Natural killer cell (primary cell): Measurements from ENCODE around the gene ZBTB5. TPM values are rescaled to one million over a fixed set of nuclear protein-coding genes. Genes with fewer than 3 reads are reported as not detected.
"Not testable (repeated sequence)": the region's sequence is repeated elsewhere in the genome, so short reads cannot be mapped to it uniquely, and the experiment has no call there.

Experiments used
- ATAC-seq, 3 donors: fragments of 150-1000 bp in 2 of 3; fragments of 200-7000 bp in 1 of 3; cut with Tn5 transposase; 1 replicate in 1 of 3; 2 replicates in 2 of 3; pipeline ENCODE4 v1.10.0; 2021; ENCODE audit warnings: mild to moderate bottlenecking in 2 of 3, moderate library complexity in 2 of 3
- DNase-seq, 2 donors: peaks; one replicate each; pipeline versions ENCODE4 v3.0.0 to v3.0.0-alpha.2; 2013 to 2021; ENCODE audit warnings: mixed read lengths in 1 of 2
- H3K27ac ChIP-seq: one replicate; pipeline ENCODE4 v1.5.1; 2013; ENCODE audit warnings: mild to moderate bottlenecking, low read length
- H3K27me3 ChIP-seq: one replicate; pipeline ENCODE4 v1.6.1; 2013; ENCODE audit warnings: low read length; ENCODE audit not compliant: control insufficient read depth, insufficient read depth
- H3K36me3 ChIP-seq: one replicate; pipeline ENCODE4 v1.6.1; 2013; ENCODE audit warnings: low read length; ENCODE audit not compliant: control insufficient read depth, insufficient read depth
- H3K4me1 ChIP-seq: one replicate; pipeline ENCODE4 v1.6.1; 2013; ENCODE audit warnings: low read length; ENCODE audit not compliant: control insufficient read depth, insufficient read depth
- H3K4me3 ChIP-seq: one replicate; pipeline ENCODE4 v1.5.1; 2013; ENCODE audit warnings: low read length
- H3K9me3 ChIP-seq: one replicate; pipeline ENCODE4 v1.6.1; 2013; ENCODE audit warnings: low read length; ENCODE audit not compliant: control insufficient read depth, insufficient read depth
- H3K27ac Mint-ChIP-seq, 2 donors: one replicate each; pipeline ENCODE4 v1.8.0; 2022; ENCODE audit warnings: mild to moderate bottlenecking in 2 of 2, mixed read lengths in 2 of 2, moderate library complexity in 1 of 2
- H3K27me3 Mint-ChIP-seq, 2 donors: one replicate each; pipeline ENCODE4 v1.8.0; 2022; ENCODE audit warnings: low read depth in 2 of 2, mixed read lengths in 2 of 2
- H3K36me3 Mint-ChIP-seq: one replicate; pipeline ENCODE4 v1.8.0; 2022; ENCODE audit warnings: mixed read lengths
- H3K4me1 Mint-ChIP-seq, 2 donors: one replicate each; pipeline ENCODE4 v1.8.0; 2022; ENCODE audit warnings: mixed read lengths in 2 of 2
- H3K4me3 Mint-ChIP-seq: one replicate; pipeline ENCODE4 v1.8.0; 2022; ENCODE audit warnings: mild to moderate bottlenecking, moderate library complexity, mixed read lengths
- H3K9me3 Mint-ChIP-seq, 2 donors: one replicate each; pipeline ENCODE4 v1.8.0; 2022; ENCODE audit warnings: mixed read lengths in 2 of 2
- WGBS: methylation state at CpG from one replicate; pipeline ENCODE4 v1.1.7; 2013; ENCODE audit warnings: missing lambda C conversion rate; ENCODE audit not compliant: insufficient coverage; 5-methylcytosine and 5-hydroxymethylcytosine counted together
- intact Hi-C: fragments of 100-400 bp; cut with micrococcal nuclease; formaldehyde crosslinking; loops from one replicate; pipeline ENCODE4 v1.14.2; 2022
- total RNA-seq, 4 donors: library from RNA; stranded (reverse); fragments of 120-200 nt in 1 of 4; gene quantifications; one replicate each; pipeline versions ENCODE4 v1.2.3 to v1.2.4, GENCODE V29; 2013 to 2022
- TF ChIP-seq, protein P1 (sequence below): fragments of 200-600 bp; IDR thresholded peaks from one replicate; pipeline ENCODE4 v1.8.0; 2022; ENCODE audit warnings: antibody characterized with exemption

Gene ZBTB5
- total RNA-seq, 3 donors from 2014 or later (not counting 1 experiment from before 2014, with no cell fraction given): 12.6 to 14.2 (median 13.3) TPM

DNA sequence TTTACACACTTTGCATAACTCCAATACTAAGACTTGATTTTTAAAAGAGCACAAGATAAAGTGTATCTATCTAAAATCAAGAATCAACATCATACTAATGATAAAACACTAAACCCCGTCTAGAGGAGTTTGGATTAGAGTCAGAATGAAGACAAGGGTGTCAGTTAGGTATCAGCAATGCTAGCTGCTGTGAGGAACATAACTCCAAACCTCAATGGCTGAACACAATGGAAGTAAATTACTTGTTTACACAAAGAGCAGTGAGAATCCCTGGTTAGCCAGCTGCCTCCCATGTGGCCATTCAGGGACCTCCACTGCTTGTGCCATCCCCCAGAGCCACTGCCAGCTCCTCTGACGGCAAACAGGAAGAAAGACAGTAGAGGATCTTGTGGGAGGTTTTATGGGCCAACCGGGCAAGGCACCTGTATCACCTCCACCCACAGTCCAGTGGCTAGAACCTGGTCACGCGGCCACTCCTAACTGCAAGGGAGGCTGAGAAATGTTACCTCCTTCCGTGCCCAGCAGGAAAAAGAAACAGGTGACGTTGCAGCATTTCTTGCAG lies 66.7 kb downstream of the ZBTB5 start:
- Histone ChIP-seq H3K4me3 (no peak overlapping the region), H3K36me3 (no peaks in the 10 kb centered on the region), H3K27me3 (no peaks in the 10 kb centered on the region), H3K4me1 (no peaks in the 10 kb centered on the region), H3K9me3 (no peaks in the 10 kb centered on the region), H3K27ac (no peak overlapping the region)
- H3K27me3 Mint-ChIP-seq: peaks cover 0 to 10% of the 10 kb centered on the region in 2 donors
- no peak for ATAC-seq
- TF ChIP-seq, protein P1, sequence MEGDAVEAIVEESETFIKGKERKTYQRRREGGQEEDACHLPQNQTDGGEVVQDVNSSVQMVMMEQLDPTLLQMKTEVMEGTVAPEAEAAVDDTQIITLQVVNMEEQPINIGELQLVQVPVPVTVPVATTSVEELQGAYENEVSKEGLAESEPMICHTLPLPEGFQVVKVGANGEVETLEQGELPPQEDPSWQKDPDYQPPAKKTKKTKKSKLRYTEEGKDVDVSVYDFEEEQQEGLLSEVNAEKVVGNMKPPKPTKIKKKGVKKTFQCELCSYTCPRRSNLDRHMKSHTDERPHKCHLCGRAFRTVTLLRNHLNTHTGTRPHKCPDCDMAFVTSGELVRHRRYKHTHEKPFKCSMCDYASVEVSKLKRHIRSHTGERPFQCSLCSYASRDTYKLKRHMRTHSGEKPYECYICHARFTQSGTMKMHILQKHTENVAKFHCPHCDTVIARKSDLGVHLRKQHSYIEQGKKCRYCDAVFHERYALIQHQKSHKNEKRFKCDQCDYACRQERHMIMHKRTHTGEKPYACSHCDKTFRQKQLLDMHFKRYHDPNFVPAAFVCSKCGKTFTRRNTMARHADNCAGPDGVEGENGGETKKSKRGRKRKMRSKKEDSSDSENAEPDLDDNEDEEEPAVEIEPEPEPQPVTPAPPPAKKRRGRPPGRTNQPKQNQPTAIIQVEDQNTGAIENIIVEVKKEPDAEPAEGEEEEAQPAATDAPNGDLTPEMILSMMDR: no peak
- no peaks in the 10 kb centered on the region for H3K9me3 Mint-ChIP-seq
- no peaks in the 10 kb centered on the region for H3K36me3 Mint-ChIP-seq
- 69% methylated on average over 6 of the region's 7 CpGs for WGBS
- H3K27ac Mint-ChIP-seq: no peak overlapping the region
- no peak for DNase-seq
- intact Hi-C loops: no loop called here
- H3K4me1 Mint-ChIP-seq: no peaks in the 10 kb centered on the region
- no peak overlapping the region for H3K4me3 Mint-ChIP-seq

DNA sequence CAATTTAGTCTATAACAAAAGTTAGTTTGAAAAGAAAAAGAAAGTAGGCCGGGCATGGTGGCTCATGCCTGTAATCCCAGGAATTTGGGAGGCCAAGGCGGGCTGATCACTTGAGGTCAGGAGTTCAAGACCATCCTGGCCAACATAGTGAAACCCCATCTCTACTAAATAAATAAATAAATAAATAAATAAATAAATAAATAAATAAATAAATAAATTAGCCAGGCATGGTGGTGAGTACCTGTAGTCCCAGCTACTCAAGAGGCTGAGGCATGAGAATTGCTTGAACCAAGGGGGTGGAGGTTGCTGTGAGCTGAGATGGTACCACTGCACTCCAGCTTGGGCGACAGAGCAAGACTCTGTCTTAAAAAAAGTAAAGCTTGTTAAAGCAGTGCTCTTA lies 67.3 kb downstream of the ZBTB5 start:
- H3K4me3 Mint-ChIP-seq, intact Hi-C loops: not testable (repeated sequence)

DNA sequence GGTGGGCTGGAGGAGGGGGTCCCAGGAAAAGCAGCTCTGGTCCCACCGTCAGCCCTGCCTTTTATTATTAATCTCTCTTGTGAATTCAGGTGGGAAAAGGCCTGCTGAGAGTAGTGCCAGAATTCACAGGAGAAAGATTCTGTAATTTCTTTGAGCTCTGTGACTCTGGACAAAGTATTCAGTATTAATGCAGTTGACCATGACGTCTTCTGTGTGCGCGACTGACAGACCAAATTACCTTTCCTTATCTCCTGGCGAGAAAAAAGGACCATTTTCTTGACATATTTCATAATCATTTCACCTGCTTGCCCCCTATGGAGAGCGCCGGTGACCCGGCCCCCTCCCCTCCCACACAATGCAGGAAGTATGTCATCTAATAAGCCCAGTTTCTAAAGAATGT lies 69.6 kb downstream of the ZBTB5 start:
- Histone ChIP-seq H3K9me3 (no peaks in the 10 kb centered on the region), H3K4me3 (no peak overlapping the region), H3K27me3 (no peaks in the 10 kb centered on the region), H3K4me1 (peaks cover 1% of the 10 kb centered on the region), H3K36me3 (no peaks in the 10 kb centered on the region), H3K27ac (no peak overlapping the region)
- DNase-seq: no peak
- H3K4me1 Mint-ChIP-seq: no peaks in the 10 kb centered on the region
- TF ChIP-seq, protein P1: no peak
- WGBS: 93% methylated on average over 5 of the region's 8 CpGs
- H3K27me3 Mint-ChIP-seq: no peaks in the 10 kb centered on the region
- H3K36me3 Mint-ChIP-seq: no peaks in the 10 kb centered on the region
- H3K4me3 Mint-ChIP-seq: no peak overlapping the region
- intact Hi-C loops: no loop called here
- no peak overlapping the region for H3K27ac Mint-ChIP-seq
- ATAC-seq: no peak
- no peaks in the 10 kb centered on the region for H3K9me3 Mint-ChIP-seq

More for the DNA sequence above, 67.3 kb downstream of the ZBTB5 start:
- H3K9me3 ChIP-seq, DNase-seq, ATAC-seq, H3K27ac ChIP-seq, H3K9me3 Mint-ChIP-seq, H3K27ac Mint-ChIP-seq, H3K27me3 ChIP-seq, H3K36me3 Mint-ChIP-seq, H3K4me1 Mint-ChIP-seq, H3K4me3 ChIP-seq, H3K36me3 ChIP-seq, H3K4me1 ChIP-seq, H3K27me3 Mint-ChIP-seq: not testable (repeated sequence)
- WGBS: 67% methylated on average over 2 of the region's 3 CpGs

DNA sequence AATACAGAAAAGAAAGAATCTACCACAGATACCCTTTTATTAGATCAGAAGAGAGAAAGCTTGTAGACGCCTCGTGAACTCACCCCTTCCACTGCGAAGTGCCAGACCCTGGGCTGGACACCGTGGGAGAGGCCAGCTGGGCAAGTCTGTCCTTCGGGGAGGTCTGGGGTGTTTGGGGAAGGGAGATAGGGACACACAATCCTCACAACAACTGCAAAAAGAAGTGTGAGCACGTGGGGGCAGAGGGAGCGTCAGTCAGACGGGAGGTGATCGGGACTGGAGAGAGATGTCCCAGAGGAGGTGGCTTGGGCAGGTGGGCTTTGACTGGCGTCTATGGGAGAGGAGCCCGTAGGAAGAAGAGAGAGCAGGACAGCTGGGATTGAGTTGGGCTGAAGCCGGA lies 70.0 kb downstream of the ZBTB5 start:
- TF ChIP-seq, protein P1: no peak
- ATAC-seq: no peak
- Histone ChIP-seq H3K36me3 (no peaks in the 10 kb centered on the region), H3K4me1 (peaks cover 3% of the 10 kb centered on the region), H3K27ac (no peak overlapping the region), H3K9me3 (no peaks in the 10 kb centered on the region), H3K4me3 (no peak overlapping the region), H3K27me3 (no peaks in the 10 kb centered on the region)
- no peak overlapping the region for H3K4me3 Mint-ChIP-seq
- no peak for DNase-seq
- WGBS: 79% methylated on average over 11 of the region's 12 CpGs
- H3K27ac Mint-ChIP-seq: no peak overlapping the region
- no peaks in the 10 kb centered on the region for H3K4me1 Mint-ChIP-seq
- no peaks in the 10 kb centered on the region for H3K27me3 Mint-ChIP-seq
- intact Hi-C loops: no loop called here
- H3K9me3 Mint-ChIP-seq: no peaks in the 10 kb centered on the region
- H3K36me3 Mint-ChIP-seq: no peaks in the 10 kb centered on the region
